AG04450 (cell line): ENCODE measurements around the gene ITGA5. TPM values are rescaled to one million over a fixed set of nuclear protein-coding genes. Genes with fewer than 3 reads are reported as not detected.

Source experiments
- CTCF ChIA-PET: fragments of 300-600, 350-600 bp; formaldehyde crosslinking; extraction: SDS; loops from one replicate; lab custom pipeline; 2022; ENCODE audit warnings: antibody characterized with exemption, inconsistent platforms; lab: Charles Lee
- POLR2A ChIA-PET: fragments of 350-600 bp; formaldehyde crosslinking; extraction: SDS; loops from one replicate; lab custom pipeline; 2021; ENCODE audit warnings: antibody characterized with exemption, inconsistent platforms; lab: Yijun Ruan, JAX
- DNase-seq: peaks from one replicate; pipeline ENCODE4 v3.0.0-alpha.2; 2011; ENCODE audit warnings: low read depth, low spot score
- H3K27ac ChIP-seq: one replicate; pipeline ENCODE4 v1.5.1; 2012; ENCODE audit warnings: low read depth, low read length, control low read depth
- H3K27me3 ChIP-seq: one replicate; pipeline ENCODE4 v1.6.0; 2012; ENCODE audit warnings: low read length; ENCODE audit not compliant: control insufficient read depth, insufficient read depth
- H3K4me3 ChIP-seq: 2 replicates; pipeline ENCODE4 v1.5.1; 2011; ENCODE audit warnings: mild to moderate bottlenecking, low read depth, low read length, control low read depth
- H3K9me3 ChIP-seq: 2 replicates; pipeline ENCODE4 v1.5.1; 2012; ENCODE audit warnings: low read length; ENCODE audit not compliant: control insufficient read depth, insufficient read depth
- CTCF ChIP-seq: IDR thresholded peaks from 2 replicates; pipeline ENCODE4 v1.5.1; 2011; ENCODE audit warnings: low read depth, low read length, control low read depth, inconsistent platforms
- polyA plus RNA-seq: library from polyadenylated mRNA; depleted of rRNA; stranded (reverse); fragments of >200 nt; gene quantifications from 2 replicates; pipeline ENCODE4 v1.2.3, GENCODE V29; 2011

The ITGA5 gene
- polyA plus RNA-seq, 1 experiment, result 160 TPM

DNA sequence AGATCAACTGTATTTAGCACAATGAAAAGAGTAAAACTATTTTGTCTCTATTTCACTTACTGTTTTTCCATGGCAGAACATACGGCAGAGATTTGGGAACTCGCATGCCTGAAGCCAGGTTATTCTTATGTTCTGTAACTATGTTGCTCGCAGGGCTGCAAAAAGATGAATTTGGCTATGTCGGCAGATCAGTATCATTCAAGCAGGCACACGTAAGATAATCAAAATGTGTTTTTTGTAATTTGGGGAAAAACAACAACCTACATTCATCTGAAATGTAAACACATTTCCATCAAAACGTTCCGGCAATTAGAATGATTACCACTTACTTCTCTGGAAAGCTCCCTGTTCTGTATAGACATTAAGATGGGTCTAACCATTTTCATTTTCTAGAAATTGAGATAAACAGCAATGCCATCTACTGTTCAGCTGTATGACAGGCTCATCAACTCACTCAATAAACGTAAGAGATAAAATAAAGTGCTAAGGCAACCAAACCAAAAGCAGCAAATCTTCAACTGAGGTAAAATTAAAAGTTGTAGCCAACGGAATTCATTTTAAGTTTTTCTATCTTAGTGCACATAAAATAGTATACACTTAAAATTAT is 41.4 kb upstream of the ITGA5 start:
- ChIA-PET CTCF (interaction anchor here (1.7 kb wide), 1 partner anchor 21 kb away, joined by 5 read pairs; no protein-coding TSS in a partner anchor), POLR2A (no interaction called here)
- TF ChIP-seq CTCF, result no peak
- no peak overlapping the region for H3K4me3 ChIP-seq
- no peak for DNase-seq
- no peaks in the 10 kb centered on the region for H3K9me3 ChIP-seq
- H3K27me3 ChIP-seq, result peaks cover 43% of the 10 kb centered on the region
- H3K27ac ChIP-seq, result no peak overlapping the region

DNA sequence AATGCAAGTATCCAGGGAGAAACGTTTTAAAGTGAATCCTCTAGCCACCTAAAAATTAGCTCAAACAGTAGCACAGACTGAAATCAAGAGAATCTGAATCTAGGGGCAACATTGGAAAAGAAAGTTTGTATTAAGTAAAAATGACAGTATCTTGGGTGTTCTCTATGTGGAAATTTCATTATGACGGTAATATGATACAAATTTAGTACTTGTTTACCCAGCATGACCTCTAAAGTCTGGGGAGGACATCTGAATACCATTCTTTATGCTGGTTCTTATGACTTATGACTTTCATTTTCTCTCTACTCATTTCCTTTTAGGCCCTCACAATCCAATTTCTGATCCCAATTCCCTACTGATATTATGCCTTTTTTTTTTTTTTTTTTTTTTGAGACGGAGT is 40.3 kb upstream of the ITGA5 start:
- ChIA-PET POLR2A (no interaction called here), CTCF (no interaction called here)
- no peak for TF ChIP-seq CTCF
- Histone ChIP-seq H3K9me3 (no peaks in the 10 kb centered on the region), H3K27me3 (peaks cover 33% of the 10 kb centered on the region), H3K27ac (no peak overlapping the region), H3K4me3 (no peak overlapping the region)
- no peak for DNase-seq

DNA sequence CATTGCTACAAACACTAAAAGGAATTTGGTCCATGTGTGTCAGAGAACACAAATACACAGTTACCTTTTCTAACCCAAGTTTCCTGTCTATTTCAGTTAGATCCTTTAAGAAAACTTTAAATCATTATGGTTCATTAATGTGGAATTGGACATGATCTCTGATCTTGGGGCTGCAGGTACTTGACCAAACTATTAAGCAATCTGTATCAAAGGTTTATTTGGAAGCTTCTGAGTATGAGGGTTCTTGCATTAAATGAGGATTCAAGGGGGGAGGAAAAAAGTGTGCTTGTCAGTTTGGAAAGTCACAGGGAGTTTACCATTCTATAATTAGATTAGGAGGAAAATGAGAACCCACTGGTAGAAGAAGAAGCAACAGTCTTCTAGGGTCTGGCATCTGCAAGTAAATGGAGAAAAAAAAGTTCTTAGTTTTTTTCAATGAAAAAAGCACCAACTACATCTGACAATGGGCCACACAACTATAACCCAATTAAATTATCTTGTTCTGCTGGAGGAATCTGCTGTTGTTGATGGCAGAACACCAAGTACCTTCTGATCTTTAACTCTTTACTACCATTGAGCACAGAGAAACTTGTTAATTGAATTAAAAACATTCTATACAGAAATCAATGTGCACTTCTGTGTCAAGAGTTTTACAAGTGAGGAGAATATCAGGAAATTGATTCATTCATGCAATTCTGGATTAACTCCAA is 36.8 kb upstream of the ITGA5 start:
- DNase-seq, result no peak
- H3K27me3 ChIP-seq, result peaks cover 26% of the 10 kb centered on the region
- no peaks in the 10 kb centered on the region for H3K9me3 ChIP-seq
- H3K4me3 ChIP-seq, result no peak overlapping the region
- no peak overlapping the region for H3K27ac ChIP-seq
- TF ChIP-seq CTCF, result no peak
- ChIA-PET CTCF (interaction anchor here (4.9 kb wide), 1 partner anchor 16 kb away, joined by 23 read pairs; no protein-coding TSS in a partner anchor), POLR2A (no interaction called here)

DNA sequence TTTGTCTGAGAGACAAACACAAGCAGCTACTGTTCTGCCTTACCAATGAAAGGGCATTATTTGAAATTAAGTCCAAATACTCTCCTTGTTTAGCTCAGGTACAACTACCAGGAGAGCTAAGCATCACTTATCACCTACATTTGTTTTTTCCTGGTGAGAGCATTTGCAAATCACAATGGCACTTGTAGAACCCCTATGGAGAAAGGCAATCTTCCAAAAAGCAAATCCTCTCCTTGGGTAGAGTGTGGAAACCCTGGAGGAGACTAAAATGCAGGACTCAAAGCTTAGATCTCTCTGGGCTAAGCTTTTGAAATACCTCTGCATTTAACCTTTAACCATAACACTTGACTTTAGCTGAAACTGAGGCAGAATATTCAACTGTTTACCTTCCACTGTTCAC is 33.6 kb upstream of the ITGA5 start:
- TF ChIP-seq CTCF, result no peak
- peaks cover 28% of the 10 kb centered on the region for H3K27me3 ChIP-seq
- POLR2A ChIA-PET, result no interaction called here
- CTCF ChIA-PET, result interaction anchor here (3.5 to 4.9 kb wide), 2 partner anchors 13 to 53 kb away, joined by 15 to 23 read pairs; no protein-coding TSS in a partner anchor
- H3K4me3 ChIP-seq, result no peak overlapping the region
- H3K9me3 ChIP-seq, result no peaks in the 10 kb centered on the region
- DNase-seq, result no peak
- H3K27ac ChIP-seq, result no peak overlapping the region

- no peak for DNase-seq
- ChIA-PET CTCF (interaction anchor here (0.8 to 1.9 kb wide), 3 partner anchors 9 to 147 kb away, joined by 3 to 11 read pairs (median 9); no protein-coding TSS in a partner anchor), POLR2A (no interaction called here)
- no peak overlapping the region for H3K27ac ChIP-seq
- peaks cover 34% of the 10 kb centered on the region for H3K27me3 ChIP-seq
- H3K9me3 ChIP-seq, result no peaks in the 10 kb centered on the region
- no peak for TF ChIP-seq CTCF
- no peak overlapping the region for H3K4me3 ChIP-seq
Observed at GRCh38 chr12:54448344-54448743, 29.3 kb upstream of the ITGA5 start.
